Stimulated activated naive CD8-positive, alpha-beta T cell treated with anti-CD3 and anti-CD28 coated beads, Interleukin-15, Interleukin-2, amounts not matched to agents 100 U/mL and 50 U/mL, for 24 hours (primary cell): Measurements from ENCODE around the gene CCNY.

ENCODE experiments used
- ATAC-seq: fragments of 150-1000 bp; cut with Tn5 transposase; one replicate; pipeline ENCODE4 v1.10.0; 2021
- DNase-seq: peaks from one replicate; pipeline ENCODE4 v3.0.0; 2021

Gene CCNY

DNA sequence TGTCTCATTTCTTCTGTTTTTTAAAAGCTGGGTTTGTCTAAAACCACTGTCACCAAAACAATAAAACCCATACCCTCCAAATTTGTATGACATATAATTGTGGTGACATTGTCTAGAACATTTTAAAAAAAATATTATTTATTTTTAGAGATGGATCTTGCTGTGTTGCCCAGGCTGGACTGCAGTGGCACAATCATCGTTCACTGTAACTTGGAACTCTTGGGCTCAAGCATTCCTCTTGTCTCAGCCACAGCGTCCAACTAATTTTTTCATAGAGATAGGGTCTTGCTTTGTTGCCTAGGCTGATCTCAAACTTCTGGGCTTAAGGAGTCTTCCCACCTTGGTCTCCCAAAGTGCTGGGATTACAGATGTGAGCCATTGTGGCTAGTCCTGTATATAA is 116.5 kb downstream of the CCNY start:
- ATAC-seq (no peak), DNase-seq (no peak)

DNA sequence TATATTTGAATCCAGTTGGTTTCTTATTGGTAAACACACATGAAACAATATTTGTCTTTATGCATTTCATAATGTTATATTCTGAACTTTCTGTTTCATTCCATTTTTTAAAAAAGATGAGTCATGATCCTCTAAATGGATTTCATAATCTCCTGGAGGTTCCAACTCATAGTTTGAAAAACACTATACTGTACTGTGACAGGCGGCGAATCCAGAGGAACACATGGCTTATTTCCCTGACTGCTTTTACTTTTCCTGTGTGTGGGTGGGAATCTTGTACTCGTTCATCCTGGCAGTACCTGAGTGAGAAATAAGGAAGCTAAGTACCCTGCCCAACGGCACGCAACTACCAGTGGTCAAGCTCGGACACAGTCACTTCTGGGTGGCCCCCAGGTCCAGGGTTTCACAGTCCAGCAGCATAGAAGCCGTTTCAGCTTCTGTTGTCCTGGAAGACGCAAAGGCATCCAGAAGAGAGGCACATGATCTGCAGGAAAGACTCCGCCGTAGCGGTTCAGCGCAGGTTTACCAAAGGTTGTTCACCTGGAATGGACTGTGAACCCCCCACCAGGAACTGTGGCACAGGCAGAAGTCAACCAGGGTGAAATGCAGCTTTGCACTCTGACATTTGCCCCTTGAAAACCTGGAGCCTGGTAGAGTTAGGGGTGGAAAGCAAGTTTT is 117.7 kb downstream of the CCNY start:
- ATAC-seq: no peak
- DNase-seq: no peak

DNA sequence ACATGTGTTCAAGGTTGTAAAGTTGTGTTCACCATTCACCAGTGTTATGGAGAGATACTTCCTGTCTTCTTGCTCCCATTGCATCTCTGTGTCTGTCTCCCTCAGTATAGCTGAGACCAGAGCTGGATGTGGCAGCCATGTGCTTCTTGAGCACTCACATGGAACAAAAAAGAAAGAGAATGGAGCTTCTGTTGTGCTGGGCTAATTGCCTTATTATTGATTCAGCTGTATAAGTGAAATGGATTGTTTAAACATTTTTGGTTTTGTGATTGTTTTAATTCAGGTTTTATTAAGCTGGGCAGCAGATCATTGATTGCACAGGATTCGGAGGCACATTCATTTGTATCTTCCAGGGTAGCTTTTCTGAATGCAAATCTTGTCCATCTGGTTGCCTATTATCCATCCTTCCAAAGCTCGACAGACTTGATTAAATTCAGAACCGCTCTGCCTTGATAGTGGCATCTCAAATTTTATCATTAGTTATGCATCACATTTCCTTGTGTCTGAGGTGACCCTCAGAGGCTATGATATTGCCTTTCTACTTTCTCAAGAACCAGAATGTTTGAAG is 119.9 kb downstream of the CCNY start:
- ATAC-seq (no peak), DNase-seq (no peak)

DNA sequence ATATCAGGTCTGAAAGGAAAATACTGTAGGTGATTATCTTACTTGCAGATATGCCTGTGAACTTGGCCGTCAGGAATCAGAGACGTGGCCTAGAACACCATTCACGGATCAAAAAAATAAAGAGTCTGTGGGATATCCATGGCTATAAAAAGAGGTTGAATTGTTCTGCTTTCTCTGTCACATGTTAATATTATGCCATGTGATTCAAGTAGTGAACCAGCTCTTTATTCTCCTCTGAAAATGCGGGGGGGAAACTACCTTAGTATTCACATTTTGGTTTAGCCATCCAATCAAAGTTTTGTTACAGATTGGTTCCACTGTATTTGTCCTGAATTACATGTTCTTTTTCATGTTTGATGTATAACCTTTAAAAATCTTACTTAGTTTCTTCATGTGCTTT is 120.5 kb downstream of the CCNY start:
- no peak for ATAC-seq
- DNase-seq: no peak

DNA sequence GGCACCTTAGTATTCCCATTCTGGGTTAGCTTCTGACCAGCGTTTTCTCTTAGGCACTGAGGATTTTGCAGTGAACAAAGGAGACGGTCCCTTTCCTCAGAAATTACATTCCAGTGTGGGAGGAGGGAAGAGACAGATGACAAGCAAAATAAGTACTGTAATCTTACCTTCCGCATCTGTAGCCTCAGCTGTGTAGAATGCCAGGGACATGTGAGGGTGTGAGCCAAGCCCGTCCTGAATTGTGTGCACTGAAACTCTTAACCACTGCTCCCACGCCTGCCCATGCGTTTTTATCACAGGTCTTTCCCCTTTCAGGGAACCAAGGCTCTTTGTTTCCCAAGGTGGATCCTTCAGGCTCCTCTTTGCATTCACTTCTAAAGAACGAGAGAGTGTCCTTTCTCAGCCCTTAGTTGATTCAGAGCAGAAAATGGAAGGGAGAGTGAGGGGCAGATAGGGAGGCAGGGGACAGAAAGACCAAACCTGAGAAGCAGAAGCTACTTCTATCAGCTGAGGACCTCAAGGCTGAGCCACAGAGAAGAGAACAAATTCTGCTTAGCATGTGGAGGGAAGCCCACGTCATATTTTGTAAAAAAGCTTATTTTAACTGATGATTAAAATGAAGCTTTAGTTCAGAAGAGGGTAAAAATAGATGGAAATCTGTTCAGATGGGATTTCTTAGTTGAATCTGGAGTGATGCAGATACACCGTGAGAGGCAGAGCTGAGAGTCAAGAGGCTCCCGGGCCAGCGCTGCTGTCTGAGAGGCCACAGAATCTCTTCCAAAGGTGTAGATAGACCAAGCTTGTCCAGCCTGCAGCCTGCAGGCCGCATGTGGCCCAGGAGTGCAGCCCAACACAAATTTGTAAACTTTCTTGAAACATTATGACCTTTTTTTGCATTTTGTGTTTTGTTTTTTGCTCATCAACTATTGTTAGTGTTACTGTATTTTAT is 122.5 kb downstream of the CCNY start:
- DNase-seq (no peak), ATAC-seq (no peak)

DNA sequence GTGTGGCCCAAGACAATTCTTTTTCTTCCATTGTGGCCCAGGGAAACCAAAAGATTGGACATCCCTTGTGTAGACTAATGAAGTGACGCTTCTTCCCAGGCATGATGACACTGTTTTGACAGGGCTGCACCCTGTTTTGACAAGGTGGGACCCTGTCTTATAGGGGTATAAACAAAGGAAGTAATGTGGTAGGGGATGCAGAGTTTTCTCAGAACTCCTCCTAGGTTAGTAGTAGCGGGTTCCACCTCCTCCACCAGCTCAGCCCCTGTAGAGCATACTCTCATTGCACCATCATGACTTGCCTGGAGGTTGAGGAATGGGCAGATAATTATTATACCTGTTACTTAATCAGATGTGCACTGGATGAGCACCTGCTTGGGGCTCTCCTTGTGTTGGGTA is 123.1 kb downstream of the CCNY start:
- DNase-seq (no peak), ATAC-seq (no peak)

DNA sequence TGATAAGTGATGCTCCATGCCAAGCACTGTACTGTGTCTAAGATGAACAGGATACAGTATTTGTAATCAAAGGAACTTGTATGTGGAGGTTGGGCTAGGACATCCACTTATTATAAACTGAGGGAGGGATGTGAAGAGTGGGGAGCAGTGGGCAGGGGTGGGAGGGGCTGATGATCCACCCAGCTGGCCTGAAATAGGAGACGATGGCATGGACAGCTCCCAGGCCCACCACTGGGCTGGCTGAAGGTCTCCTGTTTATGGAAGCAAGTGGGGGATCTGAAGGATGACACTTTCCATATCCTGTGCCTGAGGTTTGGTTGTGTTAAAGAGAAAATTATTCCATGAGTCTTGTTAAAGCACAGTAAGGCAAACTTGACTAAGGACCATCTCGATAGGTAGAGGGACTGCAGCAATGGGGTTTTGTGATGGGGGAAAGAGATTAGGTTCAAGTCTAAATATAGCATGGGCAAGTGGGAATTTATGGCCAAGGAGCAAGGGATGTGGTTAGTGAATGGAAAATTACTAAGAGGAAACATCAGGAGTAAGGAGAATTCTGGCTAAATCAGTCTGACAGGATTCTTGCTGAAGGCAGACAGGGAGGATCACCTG is 124.6 kb downstream of the CCNY start:
- ATAC-seq (no peak), DNase-seq (no peak)

DNA sequence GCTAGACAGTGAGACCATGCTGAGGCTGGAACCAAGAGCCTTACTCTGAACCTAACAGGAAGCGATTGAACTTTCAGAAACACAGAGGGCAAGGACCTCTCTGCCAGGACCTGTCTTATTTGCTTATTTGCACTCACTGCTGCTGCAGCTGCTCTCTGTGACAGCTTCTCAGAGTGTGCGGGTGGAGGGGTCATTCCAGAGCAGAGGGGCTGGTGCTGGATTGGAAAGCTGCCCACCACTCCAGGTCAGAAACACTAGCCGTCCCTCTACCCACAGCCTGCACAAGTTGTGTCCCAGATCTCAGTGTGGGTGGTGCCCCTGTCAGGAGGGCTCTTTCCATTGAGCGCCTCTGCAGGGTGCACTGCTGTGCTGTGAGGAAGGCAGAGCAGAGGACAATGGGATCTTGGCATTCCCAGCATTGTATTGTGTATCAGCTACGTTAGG is 126.2 kb downstream of the CCNY start:
- peak; percentile 33 for ATAC-seq
- DNase-seq: no peak

DNA sequence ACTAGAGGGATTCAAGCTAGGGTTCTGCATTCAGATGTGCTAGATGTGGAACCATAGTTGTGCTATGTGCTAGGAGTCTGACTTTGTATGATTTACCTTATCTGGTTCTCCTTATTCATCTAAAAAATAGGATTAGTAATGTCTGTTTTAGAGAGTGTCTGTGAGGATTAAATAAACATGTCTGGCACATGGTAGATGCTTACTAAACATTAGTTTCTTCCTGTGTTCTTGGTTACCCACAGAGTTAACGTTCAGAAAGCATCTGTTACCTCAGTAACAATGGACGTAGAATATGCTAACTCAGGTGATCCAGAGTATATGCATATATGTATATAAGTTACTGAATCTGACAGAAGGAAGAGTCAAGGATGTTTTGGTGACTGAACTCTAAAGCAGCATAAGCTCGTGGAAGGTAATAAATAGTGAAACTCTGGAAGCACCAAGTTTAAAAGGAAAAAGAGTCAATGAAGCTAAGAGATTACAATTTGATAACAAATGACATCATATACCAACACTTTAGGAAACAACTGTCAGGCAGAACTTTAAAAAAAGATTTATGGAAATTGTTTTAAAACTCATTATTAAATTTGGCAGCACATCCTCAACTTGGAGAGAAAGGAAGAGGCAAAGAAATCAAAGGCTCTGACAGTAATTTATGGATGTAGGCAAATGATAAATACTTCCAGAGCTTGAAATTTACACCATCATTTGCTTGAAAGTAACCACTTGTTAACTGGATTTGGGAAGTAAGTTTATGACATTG is 127.0 kb downstream of the CCNY start:
- DNase-seq: no peak
- ATAC-seq: no peak

DNA sequence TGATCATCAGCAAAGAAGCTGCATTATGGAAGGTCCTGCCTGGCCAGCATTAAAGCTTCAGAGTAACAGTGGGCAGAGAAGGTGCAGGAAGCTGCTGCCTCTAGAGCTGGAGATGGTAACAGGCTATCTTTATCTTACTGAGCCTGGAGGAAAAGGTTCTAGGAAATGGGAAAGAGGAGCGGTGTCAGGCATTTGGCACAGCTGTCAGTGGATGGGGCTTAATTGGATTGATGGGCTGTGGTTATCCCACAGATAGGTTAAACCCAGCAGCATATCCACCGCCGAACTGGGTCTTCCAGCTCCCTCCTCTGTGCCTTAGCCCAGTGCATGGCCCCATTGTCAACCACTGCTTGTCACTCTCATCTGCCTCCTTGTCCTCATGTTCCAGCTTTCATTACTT is 127.6 kb downstream of the CCNY start:
- ATAC-seq (no peak), DNase-seq (no peak)

DNA sequence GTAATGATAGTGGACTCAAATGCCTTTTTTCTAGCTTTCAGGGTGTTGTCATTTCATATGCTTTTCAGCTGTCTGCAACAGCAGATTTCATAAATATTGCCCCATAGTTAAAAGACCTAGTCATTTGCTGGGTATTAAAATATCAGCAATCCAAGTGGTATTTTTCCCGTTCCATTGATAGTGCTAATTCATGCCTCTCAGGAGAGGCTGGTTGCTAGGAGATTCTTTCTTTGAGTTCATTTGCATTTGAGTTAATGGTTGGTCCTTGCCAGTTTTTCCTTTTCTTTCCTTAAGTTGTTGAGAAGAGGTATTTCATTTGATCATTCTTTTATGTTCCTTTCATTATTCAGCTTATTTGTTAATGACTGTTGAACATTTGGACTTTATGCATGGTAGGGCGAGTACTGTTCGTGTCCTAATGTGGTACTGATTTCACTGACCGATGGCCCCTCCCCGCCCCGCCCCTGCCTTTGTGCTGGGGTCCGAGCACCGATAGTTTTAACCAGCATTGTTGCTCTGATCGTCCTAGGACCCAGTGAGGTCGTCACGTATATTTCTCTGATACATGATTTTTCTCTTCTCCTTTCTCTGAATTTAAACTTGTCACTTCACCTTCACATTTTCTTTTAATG is 128.6 kb downstream of the CCNY start:
- ATAC-seq (no peak), DNase-seq (no peak)

DNA sequence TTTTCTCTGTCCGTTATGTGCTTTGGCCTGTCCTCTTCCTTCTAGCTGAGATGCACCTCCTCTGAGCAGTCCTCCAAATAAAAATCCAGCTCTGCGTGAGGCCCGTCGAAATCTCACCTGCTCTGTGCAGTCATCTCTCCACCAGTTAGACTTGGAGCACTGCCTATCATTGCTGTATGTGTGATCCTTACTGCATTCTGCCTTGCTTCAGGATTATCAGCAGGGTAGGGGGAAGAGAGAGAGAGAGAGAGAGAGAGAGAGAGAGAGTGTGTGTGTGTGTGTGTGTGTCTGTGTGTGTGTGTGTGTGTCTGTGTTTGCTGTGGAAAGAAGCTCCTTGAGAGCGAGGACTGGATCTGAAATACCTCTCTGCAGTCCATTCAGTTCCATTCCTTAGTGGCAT is 129.4 kb downstream of the CCNY start:
- DNase-seq (no peak), ATAC-seq (no peak)

DNA sequence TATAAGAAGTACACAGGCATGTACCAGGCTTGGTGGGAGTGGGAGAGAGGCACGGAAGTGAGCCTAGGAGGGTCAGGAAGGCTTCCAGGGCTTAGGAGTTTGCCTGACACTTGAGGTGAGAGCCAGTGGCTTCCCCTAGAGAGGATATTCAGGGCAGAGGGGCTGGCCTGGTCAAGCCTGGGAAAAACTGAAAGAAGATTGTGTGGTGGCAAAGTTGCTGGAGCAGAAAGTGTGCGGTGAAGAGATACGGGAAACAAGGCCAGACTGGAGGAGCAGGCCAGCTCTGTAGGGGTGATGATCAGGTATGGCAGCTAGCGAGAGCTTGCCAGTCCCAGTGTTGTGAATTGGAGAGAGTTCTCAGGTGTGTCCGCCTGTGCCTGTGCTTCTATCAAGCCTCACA is 129.9 kb downstream of the CCNY start:
- DNase-seq (no peak), ATAC-seq (no peak)

DNA sequence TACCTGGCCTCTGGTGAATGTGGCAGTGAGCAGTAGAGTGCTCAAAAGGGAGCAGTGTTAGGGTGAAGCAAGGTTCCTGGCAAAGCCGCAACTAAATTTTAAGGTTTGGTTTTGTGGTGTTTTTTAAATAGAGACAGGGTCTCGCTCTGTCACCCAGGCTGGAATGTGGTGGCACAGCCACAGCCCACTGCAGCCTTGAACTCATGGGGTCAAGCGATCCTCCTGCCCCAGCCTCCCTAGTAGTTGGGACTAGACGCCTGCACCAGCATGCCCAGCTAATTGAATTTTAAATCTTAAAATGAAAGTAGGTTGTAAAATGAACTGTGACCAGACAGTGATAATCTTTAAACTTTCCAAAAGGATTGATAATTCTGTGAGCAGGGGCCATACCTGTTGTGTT is 130.4 kb downstream of the CCNY start:
- no peak for ATAC-seq
- no peak for DNase-seq

DNA sequence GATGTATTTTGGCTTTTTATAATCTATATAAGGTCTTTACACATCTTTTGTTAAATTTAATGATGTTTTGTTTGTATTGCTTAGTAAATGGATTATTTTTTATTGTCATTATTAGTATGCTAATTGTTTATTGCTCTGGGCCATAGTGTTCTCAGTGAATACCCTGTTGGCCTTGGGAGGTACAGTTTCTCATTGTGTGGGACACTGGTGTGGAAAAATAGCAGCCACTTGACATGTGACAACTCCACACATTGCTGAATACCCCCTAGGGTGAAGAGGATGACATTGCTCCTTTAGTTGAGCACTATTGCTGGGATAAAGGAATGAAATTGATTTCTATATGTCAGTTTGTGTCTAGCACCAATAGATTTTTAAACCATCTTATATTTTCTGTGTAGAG is 130.9 kb downstream of the CCNY start:
- DNase-seq: no peak

DNA sequence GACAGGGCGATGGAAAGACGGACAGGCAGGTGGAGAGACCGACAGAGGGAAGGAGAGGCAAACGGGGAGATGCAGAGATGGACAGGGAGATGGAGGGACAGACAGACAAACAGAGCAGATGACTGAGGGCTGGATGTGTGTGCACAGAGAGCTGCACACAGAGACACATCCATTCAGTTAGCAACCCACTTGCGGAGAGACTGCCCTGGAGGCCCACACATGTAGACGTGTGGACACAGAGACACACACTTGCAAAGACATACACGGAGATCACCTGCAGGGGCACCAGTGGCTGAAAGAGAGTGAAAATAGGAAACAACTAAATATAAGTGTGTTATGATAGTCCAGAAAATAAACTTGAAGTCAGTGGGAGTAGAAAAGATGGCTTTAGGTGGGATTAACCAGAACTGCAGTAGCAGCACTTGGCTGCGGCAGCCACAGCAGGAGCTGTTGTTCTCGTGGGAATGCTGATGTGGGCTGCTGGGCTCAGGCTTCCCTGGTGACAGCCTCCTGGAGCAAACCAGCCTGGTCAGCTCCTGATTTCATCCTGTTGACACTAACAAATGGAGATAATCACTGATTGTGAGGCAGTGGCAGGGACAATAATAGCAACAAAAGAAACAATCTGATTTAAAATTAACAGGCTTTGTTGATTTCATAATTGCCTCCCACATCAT is 134.1 kb downstream of the CCNY start:
- no peak for ATAC-seq
- no peak for DNase-seq

More for the DNA sequence above, 130.9 kb downstream of the CCNY start:
- ATAC-seq: no peak

DNA sequence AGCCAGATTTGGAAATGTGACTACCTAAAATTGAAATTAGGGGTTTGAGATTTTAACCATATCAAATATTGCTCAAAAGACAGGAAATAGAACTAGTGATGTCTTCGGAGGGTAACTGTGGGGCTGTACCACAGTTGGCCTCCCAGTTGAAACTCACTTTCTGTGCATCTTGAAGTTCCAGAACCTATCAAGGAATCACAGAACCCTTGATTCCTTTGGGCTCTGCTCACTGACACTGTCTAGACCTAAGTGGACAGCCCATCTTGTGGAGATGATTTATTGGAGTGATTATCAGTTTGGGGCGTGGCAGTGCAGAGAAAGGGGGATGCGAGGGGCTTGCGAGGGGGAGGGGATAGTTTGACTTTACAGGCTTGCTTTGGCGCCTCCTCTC is 134.6 kb downstream of the CCNY start:
- DNase-seq: no peak
- no peak for ATAC-seq

DNA sequence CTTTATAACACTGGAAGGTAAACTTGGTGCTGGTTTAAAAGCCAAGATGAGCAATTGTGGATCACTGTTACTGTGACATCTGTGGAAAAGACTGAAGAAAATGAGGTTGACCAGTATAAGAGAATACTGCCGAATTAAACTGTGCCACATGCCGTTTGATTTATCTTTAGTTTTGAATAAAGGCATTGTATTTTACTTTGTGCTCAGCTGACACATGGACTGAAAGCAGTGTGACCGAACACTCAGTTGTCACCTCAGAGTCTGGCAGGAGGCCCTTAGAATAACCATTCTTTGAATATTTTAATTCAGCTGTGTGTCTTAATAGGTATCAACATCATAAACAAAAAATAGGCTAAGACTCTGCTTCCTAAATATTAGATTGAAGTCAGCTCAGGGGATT is 135.1 kb downstream of the CCNY start:
- ATAC-seq (no peak), DNase-seq (no peak)

DNA sequence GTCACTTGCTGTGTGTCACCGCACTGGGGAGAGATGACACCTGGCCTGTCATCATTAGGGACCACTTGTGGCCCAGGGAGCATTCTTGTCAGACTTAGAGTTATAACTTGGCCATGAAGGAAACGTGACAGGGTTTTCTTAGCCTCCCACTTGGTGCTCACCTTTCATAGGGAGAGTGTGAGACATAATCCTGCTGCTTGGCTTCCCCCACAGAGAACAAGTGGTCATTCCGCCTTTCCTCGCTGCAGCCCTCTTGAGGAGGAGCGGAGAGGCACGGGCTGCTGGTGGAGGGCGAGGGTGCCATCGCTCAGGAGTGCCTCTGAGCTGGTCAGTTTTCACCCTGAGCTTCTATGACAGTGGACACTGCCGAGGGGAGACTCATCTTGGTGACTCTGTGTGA is 143.8 kb downstream of the CCNY start:
- DNase-seq (no peak), ATAC-seq (no peak)

DNA sequence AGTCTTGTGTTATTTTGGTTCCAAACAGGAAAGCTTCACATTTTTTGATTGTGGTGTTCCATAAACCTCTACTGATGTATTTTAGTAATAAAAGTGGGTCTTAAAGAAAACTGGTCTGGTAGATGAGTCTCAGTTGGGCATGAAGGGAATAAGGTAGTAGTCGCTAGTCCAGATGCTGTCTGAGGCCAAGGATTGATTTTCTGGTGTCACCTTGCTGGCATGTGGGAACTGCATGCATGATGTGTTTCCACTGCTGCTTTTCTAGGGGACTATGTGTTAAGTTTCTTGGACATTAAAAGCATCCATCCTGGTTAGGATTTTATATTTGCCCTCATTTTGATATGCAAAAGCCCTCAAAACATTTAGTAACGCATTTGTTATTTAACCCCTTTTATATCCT is 145.1 kb downstream of the CCNY start:
- DNase-seq (no peak), ATAC-seq (no peak)
